Middle frontal gyrus (tissue), 1 donor: Measurements from ENCODE around the gene CRYBG1.

Experiments
- DNase-seq: peaks from one replicate; pipeline ENCODE4 v3.0.0-alpha.2; 2015; ENCODE audit warnings: low spot score; ENCODE audit errors: extremely low spot score

CRYBG1 gene

DNA sequence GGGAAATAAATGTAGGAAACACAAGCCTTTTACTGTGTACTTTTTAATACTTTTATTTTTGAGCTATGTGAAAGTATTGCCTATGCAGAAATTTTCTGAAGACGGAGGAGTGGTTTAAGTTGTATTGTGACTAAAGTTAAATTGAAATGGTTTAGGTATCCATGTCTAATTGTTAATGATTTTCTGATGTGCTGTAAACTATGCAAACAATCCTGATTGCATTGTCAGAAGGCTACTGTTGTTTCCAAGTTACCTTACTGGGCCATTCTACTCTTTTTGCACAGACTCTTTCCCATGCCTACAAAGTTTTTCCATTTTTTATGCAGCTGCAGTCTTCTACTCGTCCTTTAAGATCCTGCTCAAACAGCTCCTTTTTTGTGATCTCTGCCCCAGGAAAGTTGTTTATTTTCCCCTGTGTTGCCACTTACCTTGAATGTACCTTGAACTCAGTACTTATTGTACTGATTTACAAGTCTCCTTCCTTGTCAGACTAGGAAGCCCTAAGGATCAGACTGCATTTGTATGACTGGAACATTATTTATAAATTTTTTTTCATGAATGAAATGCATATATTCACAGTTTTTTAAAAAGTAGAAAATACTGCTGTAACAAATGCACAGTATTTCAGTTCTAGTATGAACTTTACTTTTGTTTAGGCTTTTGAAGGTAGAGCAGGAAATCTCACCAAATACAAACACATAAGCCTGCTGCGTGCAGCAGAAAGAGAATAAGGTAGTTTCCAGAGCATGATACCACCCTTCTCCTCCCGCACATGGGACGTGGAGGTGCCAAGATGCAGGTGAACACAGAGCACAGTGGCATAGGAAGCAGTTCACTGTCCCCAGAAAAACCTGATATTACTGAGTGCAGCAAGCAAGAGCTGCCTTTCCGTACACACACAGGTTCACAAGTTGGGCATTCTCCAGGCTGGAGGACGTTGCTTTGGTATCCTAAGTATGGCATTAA lies 97.8 kb downstream of the CRYBG1 start:
- DNase-seq: no peak

DNA sequence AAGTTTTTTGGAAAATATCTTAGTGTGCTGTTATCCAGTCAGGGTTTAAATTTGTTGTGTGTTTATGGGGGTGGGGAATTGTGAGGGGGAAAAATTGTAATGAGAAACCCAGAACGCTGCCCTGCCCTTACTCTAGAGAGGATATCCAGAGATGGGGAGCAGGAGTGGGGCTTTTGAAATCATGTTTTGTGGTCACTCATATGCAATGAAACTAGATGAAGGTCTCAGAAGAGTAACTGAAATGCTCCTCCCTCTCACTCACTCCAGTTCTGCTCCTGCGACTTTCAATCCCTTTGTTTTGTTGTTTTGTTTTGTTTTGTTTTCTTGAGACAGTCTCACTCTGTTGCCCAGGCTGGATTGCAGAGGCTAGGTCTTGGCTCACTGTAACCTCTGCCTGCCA lies 100.0 kb downstream of the CRYBG1 start:
- DNase-seq: no peak

DNA sequence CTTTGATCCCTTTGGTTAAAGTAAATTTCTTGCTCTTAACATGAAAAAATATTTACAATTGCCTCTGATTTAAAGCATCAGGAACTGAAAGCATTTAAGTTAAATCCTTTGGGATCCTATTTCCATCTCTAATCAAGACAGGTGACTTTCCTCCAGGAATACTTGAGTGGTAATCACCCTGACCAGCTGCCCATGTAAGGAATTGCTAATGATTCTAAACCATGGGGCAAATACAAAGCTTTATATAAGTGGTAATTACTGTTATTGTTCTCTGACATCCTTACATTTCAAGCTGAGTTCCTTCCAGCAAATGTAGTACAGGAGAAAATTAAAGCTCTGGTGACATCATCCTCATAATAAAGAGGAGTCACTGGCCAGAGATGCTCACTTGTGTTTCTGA lies 100.6 kb downstream of the CRYBG1 start:
- no peak for DNase-seq

DNA sequence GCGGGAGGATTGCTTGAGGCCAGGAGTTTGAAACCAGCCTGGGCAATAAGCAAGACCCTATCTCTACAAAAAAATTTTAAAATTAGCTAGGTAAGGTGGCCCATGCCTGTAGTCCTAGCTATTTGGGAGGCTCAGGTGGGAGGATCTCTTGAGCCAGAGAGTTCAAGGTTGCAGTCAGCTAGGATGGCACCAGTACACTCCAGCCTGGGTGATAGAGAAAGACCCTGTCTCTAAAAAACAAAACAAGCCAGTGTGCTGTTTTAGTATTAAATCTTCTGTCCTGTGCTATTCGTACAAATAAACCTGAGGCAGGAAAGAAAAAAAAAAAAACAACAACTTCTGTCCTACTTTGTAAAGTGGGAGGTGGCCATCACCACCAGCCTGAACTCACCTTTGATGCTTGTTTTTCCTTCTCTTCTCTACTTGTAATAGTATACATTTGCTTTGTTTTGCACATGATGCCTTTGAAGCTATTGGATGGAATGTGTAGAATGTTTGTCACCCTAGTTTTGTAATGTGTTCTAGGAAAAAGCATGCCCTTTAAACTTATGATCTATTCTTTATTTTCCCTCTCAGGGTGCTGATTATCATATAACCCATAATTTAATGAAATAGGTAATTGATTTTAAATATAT lies 102.5 kb downstream of the CRYBG1 start:
- no peak for DNase-seq

DNA sequence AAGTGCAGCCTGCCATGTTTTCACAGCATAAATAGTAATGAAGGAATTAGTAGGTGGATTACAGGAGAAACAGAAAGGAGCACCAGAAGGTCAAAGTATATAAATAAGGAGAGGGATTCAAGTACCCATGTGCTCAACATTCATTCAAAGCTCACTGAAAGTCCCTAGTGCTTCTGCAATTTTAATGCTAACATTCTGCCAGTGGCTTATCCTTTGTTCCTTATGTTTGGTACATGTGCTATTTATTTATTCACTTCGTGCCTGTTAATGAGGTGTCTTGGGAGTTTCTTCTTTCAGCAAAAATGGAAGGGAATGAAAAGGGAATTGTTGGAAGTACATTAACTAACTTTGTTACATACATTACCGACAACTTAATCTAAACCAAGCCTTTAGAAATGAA lies 105.7 kb downstream of the CRYBG1 start:
- no peak for DNase-seq

DNA sequence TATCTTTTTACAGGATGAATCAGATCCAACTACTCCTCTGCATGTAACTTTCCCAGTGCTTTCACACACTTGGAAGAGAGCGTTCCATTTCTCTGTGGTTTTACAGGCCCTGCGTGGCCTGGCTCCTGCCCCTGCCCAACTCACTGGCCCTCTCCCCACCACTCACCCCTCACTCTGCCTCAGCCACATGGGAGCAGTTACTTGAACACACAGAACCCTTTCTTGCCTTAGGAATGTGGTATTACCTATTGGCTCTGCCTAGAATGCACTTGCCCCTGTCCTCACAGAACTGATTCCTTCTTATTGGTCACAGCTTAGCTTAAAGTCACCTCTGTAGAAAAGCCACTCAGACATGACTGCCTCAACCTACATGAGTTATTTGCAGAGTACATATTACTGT lies 108.4 kb downstream of the CRYBG1 start:
- DNase-seq: no peak

DNA sequence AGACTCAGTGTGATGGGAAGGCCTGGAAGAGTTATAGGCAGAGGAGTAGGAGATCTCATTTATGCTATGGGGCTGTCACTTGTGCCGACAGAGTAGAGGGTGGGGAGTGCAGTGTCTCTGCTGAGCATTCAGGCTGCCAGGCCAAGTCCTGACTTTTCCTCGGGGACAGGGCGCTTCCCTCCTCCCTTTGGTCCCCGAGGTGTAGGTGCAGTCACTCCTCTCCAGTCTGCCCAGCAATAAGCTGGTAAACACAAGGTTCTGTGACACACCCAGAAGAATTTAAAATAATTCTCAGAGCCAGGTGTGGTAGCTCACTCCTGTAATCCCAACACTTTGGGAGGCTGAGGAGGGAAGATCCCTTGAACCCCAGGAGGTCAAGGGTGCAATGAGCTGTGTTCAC lies 109.4 kb downstream of the CRYBG1 start:
- no peak for DNase-seq

DNA sequence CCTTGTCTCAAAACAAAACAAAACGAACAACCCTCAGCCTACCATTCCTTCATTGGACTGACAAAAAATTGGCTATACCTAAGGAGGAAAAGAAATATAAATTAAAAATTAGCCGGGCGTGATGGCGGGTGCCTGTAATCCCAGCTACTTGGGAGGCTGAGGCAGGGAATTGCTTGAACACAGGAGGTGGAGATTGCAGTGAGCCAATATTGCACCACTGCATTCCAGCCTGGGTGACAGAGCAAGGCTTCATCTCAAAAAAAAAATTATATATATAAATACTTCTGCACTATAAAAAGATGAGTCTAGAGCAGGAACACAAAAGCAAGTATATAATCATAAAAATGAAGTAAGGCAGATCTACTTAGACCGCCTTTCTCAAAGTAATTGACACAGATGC lies 109.8 kb downstream of the CRYBG1 start:
- no peak for DNase-seq

DNA sequence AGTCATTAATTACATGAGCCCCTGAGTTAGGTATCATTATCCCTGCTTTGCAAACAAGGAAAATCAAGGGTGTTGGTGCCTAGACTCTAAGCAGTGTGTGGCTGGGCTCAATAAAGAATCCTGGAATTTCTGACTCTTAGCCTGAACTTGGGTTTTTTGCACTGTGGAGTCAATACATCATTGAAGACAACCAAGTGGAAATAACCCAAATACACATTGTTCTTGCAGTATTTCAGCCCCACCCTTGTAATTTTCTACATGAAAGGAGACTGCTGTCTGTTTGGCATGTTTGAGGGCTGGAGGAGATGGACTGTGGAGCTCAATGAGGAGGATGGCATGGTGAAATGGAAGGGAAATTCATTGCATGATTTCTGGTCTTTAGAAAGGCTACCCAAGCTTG lies 110.3 kb downstream of the CRYBG1 start:
- no peak for DNase-seq

DNA sequence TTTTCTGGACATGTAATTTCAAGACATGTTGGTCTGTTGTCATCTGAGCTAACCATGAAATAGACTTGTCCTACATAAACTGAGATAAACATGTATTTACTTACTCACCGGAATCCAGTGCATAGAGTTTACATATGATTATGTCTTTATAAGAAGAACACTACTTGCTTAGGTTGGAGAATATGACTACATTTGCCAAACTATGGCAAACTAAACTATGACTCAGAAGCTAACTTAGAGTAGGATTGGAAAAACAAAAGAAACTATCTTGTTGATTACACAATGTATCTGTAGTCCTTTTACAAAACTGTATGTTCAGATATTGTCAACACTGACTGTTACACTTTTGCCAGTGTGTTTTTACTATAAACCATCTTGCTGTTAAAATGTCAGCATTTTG lies 113.3 kb downstream of the CRYBG1 start:
- no peak for DNase-seq

DNA sequence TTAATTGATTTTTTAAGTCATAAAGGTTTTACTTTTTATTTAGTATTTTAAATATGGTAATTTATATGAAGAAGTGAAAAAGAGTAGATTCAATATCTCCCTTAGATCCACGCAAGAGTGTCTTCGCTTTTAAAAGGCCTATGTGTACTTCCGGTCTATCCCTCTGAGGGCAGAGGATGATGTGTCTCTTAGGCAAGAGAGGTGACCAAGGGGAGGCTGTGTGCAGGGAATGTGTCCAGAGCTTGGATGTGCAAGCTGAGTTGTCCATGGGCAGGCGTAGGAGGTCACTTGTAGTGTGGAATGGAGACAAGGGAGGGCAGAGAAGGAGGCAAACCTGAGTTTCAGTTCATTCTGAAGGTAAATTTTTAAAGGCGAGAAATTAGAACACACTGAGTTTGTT lies 113.9 kb downstream of the CRYBG1 start:
- no peak for DNase-seq

DNA sequence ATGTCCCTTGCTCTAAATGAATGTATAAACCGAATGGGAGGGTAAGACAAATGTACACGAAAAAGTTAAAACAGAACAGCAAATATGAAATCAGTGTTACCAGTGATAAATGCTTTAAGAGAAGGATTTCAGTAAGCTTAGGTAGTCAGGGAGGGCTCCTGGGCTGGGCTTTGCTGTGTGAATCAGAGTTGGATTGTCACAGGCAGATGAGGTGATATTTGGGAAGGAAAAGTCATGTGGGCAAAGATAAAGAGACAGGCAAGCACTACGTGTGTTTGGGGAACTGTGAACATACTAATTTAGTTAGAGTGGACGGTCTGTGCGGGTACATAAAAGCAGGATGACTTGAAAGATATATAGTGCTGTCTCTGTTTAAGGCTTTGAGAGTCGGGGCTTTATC lies 114.8 kb downstream of the CRYBG1 start:
- DNase-seq: no peak

DNA sequence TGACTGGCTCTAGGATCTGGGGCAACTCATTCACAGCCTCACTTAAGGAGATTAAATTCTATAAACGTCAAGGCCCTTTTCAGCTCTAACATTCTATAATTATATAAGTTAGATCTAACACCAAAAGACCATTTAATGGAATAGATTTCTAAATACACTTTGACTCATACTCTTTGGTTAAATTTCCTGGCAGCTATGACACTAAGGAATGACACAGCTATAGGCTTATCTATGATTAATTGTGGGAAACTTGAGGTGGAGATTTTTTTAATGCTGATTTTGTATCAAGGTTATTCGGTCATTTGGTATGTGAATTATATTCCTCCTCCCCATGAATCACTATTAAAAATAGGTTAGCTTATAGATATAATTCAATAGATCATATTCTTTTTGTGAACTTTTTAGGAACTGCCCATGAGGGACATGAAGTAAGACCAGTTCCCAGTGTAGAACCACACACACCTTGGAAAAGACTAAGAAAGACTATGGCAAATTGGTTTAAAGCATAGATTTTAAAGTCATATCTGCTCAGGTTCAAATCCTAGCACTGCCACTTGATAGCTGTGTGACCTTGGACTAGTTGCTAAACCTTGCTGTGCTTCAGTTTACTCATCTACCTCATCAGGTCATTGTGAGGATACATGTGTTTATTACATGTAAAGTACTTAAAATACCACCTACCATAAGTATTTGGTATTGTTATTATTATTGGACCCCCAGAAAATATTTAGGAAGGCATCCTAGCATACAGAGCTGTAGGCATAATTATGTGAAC lies 116.0 kb downstream of the CRYBG1 start:
- DNase-seq: no peak

DNA sequence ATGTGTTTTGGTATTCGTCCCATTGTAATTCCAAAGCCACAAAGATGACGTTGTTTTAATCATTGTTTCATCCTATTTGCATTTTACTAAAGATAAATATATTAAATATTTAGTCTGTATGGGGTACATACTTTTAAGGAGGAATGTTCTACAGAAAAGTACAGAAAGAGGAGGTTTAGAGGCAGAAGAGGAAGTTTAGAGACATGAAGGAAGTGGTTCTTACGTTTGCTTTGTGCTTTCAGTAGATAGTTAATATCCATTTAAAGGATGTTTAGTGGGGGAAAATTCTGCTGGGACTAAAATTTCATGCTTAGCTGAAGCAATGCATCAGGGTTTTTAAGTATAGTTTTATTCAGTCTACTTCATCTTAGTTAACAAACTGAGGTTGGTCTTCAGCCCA lies 116.6 kb downstream of the CRYBG1 start:
- DNase-seq: no peak

DNA sequence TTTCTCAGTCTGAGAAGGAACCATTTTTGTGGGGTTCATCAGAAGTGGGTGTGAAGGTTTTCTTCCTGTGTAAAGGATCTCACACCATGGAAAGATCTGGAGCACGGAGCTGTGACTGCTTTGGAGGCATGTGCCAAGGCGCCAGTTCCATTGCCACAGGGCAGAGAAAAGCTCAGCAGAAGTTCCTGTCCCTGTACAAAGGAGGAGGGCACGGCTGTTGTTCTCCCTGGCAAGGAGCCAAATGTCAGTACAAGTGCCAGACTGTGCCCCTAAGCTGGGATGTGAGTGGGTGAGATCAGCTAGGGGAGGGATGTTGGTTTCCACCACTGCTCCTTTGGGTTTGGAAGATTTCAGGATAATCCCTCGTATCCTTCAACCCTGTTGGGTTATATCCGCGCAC lies 117.3 kb downstream of the CRYBG1 start:
- no peak for DNase-seq

DNA sequence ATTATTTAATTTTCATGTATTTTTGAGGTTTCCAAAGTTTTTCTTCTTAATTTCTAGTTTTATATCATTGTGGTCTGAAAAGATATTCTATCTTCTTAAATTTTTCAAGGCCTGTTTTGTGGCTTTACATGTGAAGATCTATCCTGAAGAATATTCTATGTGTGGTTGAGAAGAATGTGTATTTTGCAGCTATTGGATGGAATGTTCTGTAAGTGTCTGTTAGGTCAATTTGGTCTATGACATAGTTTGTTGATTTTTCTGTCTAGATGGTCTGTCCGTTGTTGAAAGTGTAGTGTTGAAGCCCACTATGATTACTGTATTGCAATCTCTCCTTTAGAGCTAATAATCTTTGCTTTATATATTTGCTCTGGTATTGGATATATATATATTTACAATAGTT lies 125.7 kb downstream of the CRYBG1 start:
- DNase-seq: no peak

DNA sequence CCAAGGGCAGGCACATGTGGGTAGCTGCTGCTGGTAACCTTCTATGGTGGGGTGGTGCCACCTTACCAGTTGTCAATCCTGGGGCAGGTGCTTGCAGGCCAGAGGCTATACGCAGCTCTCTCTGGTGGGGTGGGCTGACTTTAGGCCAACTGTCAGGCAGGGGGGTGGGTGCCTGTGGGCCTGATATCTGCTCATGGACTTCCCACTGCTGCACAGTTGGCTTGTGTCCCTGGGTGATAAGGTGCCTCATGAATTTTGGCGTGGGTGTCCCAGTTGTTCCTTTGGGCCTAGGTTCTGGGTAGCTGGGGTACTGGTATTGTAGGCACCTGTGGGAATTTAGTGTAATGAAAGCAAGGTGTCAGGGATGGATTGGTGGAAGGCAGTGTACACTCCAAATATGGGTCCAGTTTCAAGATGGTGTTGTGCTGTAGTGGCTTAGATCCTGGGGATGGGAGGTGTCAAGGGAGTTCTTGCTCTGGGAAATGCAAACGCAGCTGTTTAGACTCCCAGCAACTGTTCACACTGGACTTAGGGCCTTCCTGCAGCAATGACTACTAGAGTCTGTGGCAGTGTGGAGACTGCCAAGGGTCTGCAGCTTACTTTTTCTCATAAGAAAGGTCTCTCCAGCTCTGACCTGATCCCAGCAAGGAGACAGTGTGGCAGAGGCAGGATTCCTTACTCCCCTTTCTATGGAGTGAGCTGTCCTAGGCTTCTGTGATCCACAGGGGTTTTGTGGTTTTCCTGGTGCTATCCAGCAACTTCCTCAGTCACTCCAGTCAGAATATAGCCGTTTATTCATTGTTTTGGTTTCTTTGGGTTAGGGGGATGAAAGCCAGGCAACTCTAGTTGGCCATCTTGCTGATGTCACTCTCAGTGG lies 128.2 kb downstream of the CRYBG1 start:
- DNase-seq: no peak

DNA sequence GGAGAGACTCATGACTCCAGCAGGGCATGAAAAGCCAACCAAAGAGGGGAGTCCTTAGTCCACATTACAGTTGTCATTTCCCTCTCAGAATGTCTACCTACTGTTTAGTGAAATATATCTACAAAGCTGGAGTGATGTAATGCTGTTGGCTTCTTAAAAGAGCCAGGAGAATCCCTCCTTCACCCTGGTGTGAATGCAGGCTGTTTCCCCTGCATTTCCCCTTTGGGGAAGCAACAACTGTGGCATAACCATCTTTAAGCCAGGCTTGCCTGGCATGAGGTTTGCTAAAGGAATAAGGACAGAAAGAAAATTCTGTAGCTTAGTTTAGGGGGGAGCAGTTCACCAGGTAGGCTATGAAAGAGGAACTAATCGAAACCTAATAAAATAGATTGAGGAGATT lies 129.5 kb downstream of the CRYBG1 start:
- DNase-seq: no peak

DNA sequence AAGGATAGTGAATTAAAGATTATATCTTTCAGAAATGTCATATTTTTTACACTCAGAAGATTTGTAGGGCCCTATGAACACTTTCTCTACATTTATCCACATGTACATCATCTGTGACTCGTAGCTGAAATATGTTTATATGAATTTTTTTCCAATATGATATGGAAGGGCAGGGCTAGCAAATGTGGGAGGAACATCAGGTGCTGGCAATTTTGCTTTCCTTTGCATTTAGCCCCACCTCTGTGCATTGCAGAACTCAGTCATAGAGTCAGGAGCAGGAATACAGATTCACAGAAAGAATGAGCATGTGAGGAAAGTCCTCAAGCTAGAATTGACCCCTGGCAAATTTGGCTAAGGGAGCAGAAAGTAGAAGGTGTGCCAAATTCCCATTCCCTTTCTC lies 129.9 kb downstream of the CRYBG1 start:
- DNase-seq: no peak

DNA sequence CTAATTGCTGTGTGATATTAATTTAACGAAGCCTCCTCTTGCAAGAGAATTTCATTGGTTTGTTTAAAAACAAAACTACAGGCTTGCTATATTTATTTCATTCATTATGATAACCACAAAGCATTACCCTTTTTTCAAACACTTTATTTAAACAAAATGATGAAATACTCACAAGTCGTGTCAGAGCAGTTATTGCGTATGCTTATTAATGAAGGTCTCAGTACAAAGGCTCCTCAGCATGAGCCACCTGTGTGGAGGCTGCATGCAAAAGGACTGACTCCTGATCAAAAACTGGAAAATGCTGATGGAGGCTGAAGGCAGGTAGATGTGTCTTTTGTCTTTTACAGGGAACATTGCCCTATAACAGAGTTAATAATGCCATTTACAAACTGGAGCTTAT lies 130.5 kb downstream of the CRYBG1 start:
- DNase-seq: no peak

DNA sequence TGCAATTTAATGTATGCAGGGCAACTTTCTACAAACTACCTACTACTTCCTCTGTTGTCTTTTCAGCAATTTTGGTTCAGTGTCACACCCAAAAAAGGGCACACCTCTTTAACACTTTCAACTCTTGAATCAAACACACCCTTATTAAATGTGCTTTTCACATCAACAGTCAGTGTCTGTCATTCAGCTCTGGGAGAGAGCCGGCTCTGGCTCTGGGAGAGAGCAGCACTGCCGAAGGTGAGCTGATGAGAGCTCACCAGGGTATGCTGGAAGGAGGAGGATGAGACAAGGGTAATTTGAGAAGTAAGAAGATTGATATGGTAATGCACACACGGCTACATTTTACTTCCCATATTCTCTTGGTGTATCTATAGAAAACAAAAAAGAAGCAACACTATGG lies 134.5 kb downstream of the CRYBG1 start:
- DNase-seq: no peak
